ENCODE results near the gene FBXO15.

- TF ChIP-seq CTCF (IDR thresholded peaks at IDR 0.05; ENCODE audit: poor library complexity, severe bottlenecking) (no peak), EP300 (conservative IDR thresholded peaks at IDR 0.05; ENCODE audit: poor library complexity, severe bottlenecking) (no peak), RAD21 (conservative IDR thresholded peaks at IDR 0.05) (no peak), EZH2 (IDR thresholded peaks at IDR 0.05; ENCODE audit: borderline replicate concordance, insufficient read depth, low read length, poor library complexity, severe bottlenecking) (no peak), REST (IDR thresholded peaks at IDR 0.05; ENCODE audit: borderline replicate concordance) (no peak), MXI1 (conservative IDR thresholded peaks at IDR 0.05; ENCODE audit: poor library complexity, severe bottlenecking) (no peak)
Observed at GRCh38 chr18:74131124-74131523, 16.5 kb downstream of the FBXO15 start.

Data from neural cell (in vitro differentiated cells).